KOPT-K1 (cell line): ENCODE measurements around the gene ATP1B2.

Source experiments
- H3K27ac ChIP-seq: fragments of 200-600 bp; sonication (generic); 2 replicates; pipeline ENCODE4 v1.5.1; 2016; ENCODE audit warnings: antibody characterized with exemption, mild to moderate bottlenecking, low read depth, low read length; ENCODE audit not compliant: poor library complexity, severe bottlenecking
- H3K36me3 ChIP-seq: fragments of 200-600 bp; sonication (generic); 2 replicates; pipeline ENCODE4 v1.5.1; 2017; ENCODE audit warnings: antibody characterized with exemption, mild to moderate bottlenecking, low read length, moderate library complexity; ENCODE audit not compliant: insufficient read depth
- H3K9me3 ChIP-seq: fragments of 200-600 bp; sonication (generic); 2 replicates; pipeline ENCODE4 v1.5.1; 2017; ENCODE audit warnings: antibody characterized with exemption, low read length, mild to moderate bottlenecking; ENCODE audit not compliant: insufficient read depth, poor library complexity, severe bottlenecking

Gene ATP1B2

GRCh38 chr17:7687072-7687907, 36.6 kb downstream of the ATP1B2 start, which contains the start of gene TP53:
TP53 (minus strand) TSS chr17:7687490; CDS start chr17:7676594, 10,896 bp downstream.
- peak within 1 kb of the TSS; percentile 95 for H3K27ac ChIP-seq
- no peaks in the 10 kb centered on the region for H3K9me3 ChIP-seq
- peaks cover 39% of the 10 kb centered on the region for H3K36me3 ChIP-seq

GRCh38 chr17:7687908-7688807, 37.4 kb downstream of the ATP1B2 start, which contains the start of gene WRAP53:
WRAP53 (plus strand) TSS chr17:7688477; CDS start chr17:7688649, 172 bp downstream.
- no peaks in the 10 kb centered on the region for H3K9me3 ChIP-seq
- H3K27ac ChIP-seq, result peak within 1 kb of the TSS; percentile 95

GRCh38 chr17:7688808-7689316, 38.1 kb downstream of the ATP1B2 start:
- Histone ChIP-seq H3K36me3 (peaks cover 32% of the 10 kb centered on the region), H3K9me3 (no peaks in the 10 kb centered on the region), H3K27ac (peak overlapping the region; percentile 95)

More at GRCh38 chr17:7687908-7688807, 37.4 kb downstream of the ATP1B2 start, which contains the start of gene WRAP53:
- H3K36me3 ChIP-seq, result peaks cover 37% of the 10 kb centered on the region

GRCh38 chr17:7695586-7695985, 44.9 kb downstream of the ATP1B2 start:
- no peak overlapping the region for H3K27ac ChIP-seq
- H3K9me3 ChIP-seq, result no peaks in the 10 kb centered on the region
- peaks cover 40% of the 10 kb centered on the region for H3K36me3 ChIP-seq

- Histone ChIP-seq H3K9me3 (no peaks in the 10 kb centered on the region), H3K27ac (no peak overlapping the region), H3K36me3 (peaks cover 60% of the 10 kb centered on the region)
Observed at GRCh38 chr17:7697828-7698588, 47.3 kb downstream of the ATP1B2 start.

- H3K27ac ChIP-seq, result no peak overlapping the region
- peaks cover 54% of the 10 kb centered on the region for H3K36me3 ChIP-seq
- no peaks in the 10 kb centered on the region for H3K9me3 ChIP-seq
Observed at GRCh38 chr17:7700510-7700909, 49.8 kb downstream of the ATP1B2 start.

GRCh38 chr17:7701681-7702080, 51.0 kb downstream of the ATP1B2 start:
- no peak overlapping the region for H3K27ac ChIP-seq
- no peaks in the 10 kb centered on the region for H3K9me3 ChIP-seq
- H3K36me3 ChIP-seq, result peaks cover 42% of the 10 kb centered on the region

- Histone ChIP-seq H3K9me3 (no peaks in the 10 kb centered on the region), H3K27ac (no peak overlapping the region), H3K36me3 (peaks cover 39% of the 10 kb centered on the region)
Observed at GRCh38 chr17:7702776-7703175, 52.0 kb downstream of the ATP1B2 start.

GRCh38 chr17:7703584-7704479, 53.1 kb downstream of the ATP1B2 start:
- no peaks in the 10 kb centered on the region for H3K9me3 ChIP-seq
- peaks cover 32% of the 10 kb centered on the region; the same call in 1 of the 2 replicates for H3K36me3 ChIP-seq
- H3K27ac ChIP-seq, result no peak overlapping the region

GRCh38 chr17:7704601-7705268, 54.0 kb downstream of the ATP1B2 start, which contains the start of gene EFNB3:
EFNB3 (plus strand) TSS chr17:7705202; CDS start chr17:7705599, 397 bp downstream.
- H3K36me3 ChIP-seq, result peaks cover 32% of the 10 kb centered on the region; the same call in 1 of the 2 replicates
- no peak within 1 kb of the TSS for H3K27ac ChIP-seq
- H3K9me3 ChIP-seq, result no peaks in the 10 kb centered on the region

- H3K27ac ChIP-seq, result no peak overlapping the region
- peaks cover 30% of the 10 kb centered on the region; the same call in 1 of the 2 replicates for H3K36me3 ChIP-seq
- no peaks in the 10 kb centered on the region for H3K9me3 ChIP-seq
Observed at GRCh38 chr17:7705269-7706255, 54.8 kb downstream of the ATP1B2 start.
